Muscle of leg (tissue), 11 donors: ENCODE measurements around the gene CAPZA1. TPM values are rescaled to one million over a fixed set of nuclear protein-coding genes. Genes with fewer than 3 reads are reported as not detected.
A peak's percentile ranks its signal among the peaks of the same experiment; 100 is the strongest.

Source experiments
- DNase-seq: peaks from one replicate; pipeline ENCODE4 v3.0.0; 2013
- H3K27ac ChIP-seq: one replicate; pipeline ENCODE4 v1.5.1; 2013; ENCODE audit warnings: mild to moderate bottlenecking, low read length, control low read depth
- H3K27me3 ChIP-seq: one replicate; pipeline ENCODE4 v1.6.1; 2013; ENCODE audit warnings: low read length; ENCODE audit not compliant: control insufficient read depth, insufficient read depth
- H3K36me3 ChIP-seq: one replicate; pipeline ENCODE4 v1.6.1; 2013; ENCODE audit warnings: low read length; ENCODE audit not compliant: control insufficient read depth, insufficient read depth
- H3K4me1 ChIP-seq: one replicate; pipeline ENCODE4 v1.6.1; 2013; ENCODE audit warnings: low read length; ENCODE audit not compliant: control insufficient read depth, insufficient read depth
- H3K4me3 ChIP-seq: one replicate; pipeline ENCODE4 v1.5.1; 2013; ENCODE audit warnings: low read length, control low read depth
- H3K9me3 ChIP-seq: replicated peaks from 2 replicates; pipeline ENCODE4 v1.6.1; 2013; ENCODE audit warnings: low read depth, low read length; ENCODE audit not compliant: control insufficient read depth
- WGBS: methylation state at CpG from one replicate; pipeline ENCODE4 v1.1.5; 2013; ENCODE audit warnings: missing lambda C conversion rate; ENCODE audit not compliant: insufficient coverage; 5-methylcytosine and 5-hydroxymethylcytosine counted together
- polyA plus RNA-seq, 8 donors: library from polyadenylated mRNA; unstranded; fragments of 120-200 nt; gene quantifications; one replicate each; pipeline versions ENCODE4 v1.2.1 to v1.2.3, GENCODE V29; 2013; ENCODE audit warnings: inconsistent platforms in 1 of 8, low replicate concordance in 1 of 8; ENCODE audit not compliant: insufficient read length in 8 of 8, insufficient read depth in 1 of 8
- total RNA-seq: library from RNA; stranded (reverse); fragments of 120-200 nt; gene quantifications from one replicate; pipeline ENCODE4 v1.2.4, GENCODE V29; 2013

The CAPZA1 gene
- total and polyA plus RNA-seq, 9 donors, result 66.6 to 101 (median 82.5) TPM

GRCh38 chr1:112718691-112719418, 99.2 kb downstream of the CAPZA1 start:
- 14% methylated on average over 43 of the region's 44 CpGs for WGBS
- H3K36me3 ChIP-seq, result no peaks in the 10 kb centered on the region
- H3K4me3 ChIP-seq, result no peak overlapping the region
- peaks cover 44% of the 10 kb centered on the region for H3K4me1 ChIP-seq
- no peaks in the 10 kb centered on the region for H3K9me3 ChIP-seq
- H3K27ac ChIP-seq, result no peak overlapping the region
- H3K27me3 ChIP-seq, result peaks cover 29% of the 10 kb centered on the region
- DNase-seq, result peak; percentile 71

- DNase-seq, result no peak
- Histone ChIP-seq H3K36me3 (no peaks in the 10 kb centered on the region), H3K27me3 (peaks cover 21% of the 10 kb centered on the region), H3K9me3 (no peaks in the 10 kb centered on the region), H3K4me1 (peaks cover 35% of the 10 kb centered on the region), H3K4me3 (no peak overlapping the region), H3K27ac (no peak overlapping the region)
- WGBS, result no CpG with 5 or more reads among the region's 2 CpGs
Observed at GRCh38 chr1:112719706-112720105, 100.1 kb downstream of the CAPZA1 start.

- no peaks in the 10 kb centered on the region for H3K36me3 ChIP-seq
- peaks cover 19% of the 10 kb centered on the region for H3K27me3 ChIP-seq
- no peaks in the 10 kb centered on the region for H3K9me3 ChIP-seq
- no peak overlapping the region for H3K4me3 ChIP-seq
- no peak for DNase-seq
- no CpG with 5 or more reads among the region's 3 CpGs for WGBS
- peaks cover 28% of the 10 kb centered on the region for H3K4me1 ChIP-seq
- no peak overlapping the region for H3K27ac ChIP-seq
Observed at GRCh38 chr1:112720800-112721199, 101.2 kb downstream of the CAPZA1 start.

Other genes starting within 250 kb of the CAPZA1 start
- 8.3 TPM for gene CTTNBP2NL, start 223.6 kb upstream of the CAPZA1 start, total RNA-seq
- gene CTTNBP2NL, start 223.6 kb upstream of the CAPZA1 start, polyA plus RNA-seq, result 10 to 100 TPM; 11.0 to 19.4 (median 15.4) TPM
- 7.8 TPM for gene WNT2B, start 110.9 kb upstream of the CAPZA1 start, total RNA-seq
- 1 to 10 TPM; 2.6 to 6.4 (median 3.9) TPM for gene WNT2B, start 110.9 kb upstream of the CAPZA1 start, polyA plus RNA-seq
- gene ST7L, start 691 bp upstream of the CAPZA1 start, total RNA-seq, result 18.5 TPM
- 10 to 100 TPM; 14.6 to 20.8 (median 16.5) TPM for gene ST7L, start 691 bp upstream of the CAPZA1 start, polyA plus RNA-seq
- gene MOV10, start 54.8 kb downstream of the CAPZA1 start, total RNA-seq, result 35.6 TPM
- 10 to 100 TPM; 41.8 to 70.1 (median 53.5) TPM for gene MOV10, start 54.8 kb downstream of the CAPZA1 start, polyA plus RNA-seq
- 252 TPM for gene RHOC, start 87.3 kb downstream of the CAPZA1 start, total RNA-seq
- 100 to 1,000 TPM; 275 to 338 (median 300) TPM for gene RHOC, start 87.3 kb downstream of the CAPZA1 start, polyA plus RNA-seq
- 2.1 TPM for gene PPM1J, start 95.5 kb downstream of the CAPZA1 start, total RNA-seq
- 1 to 10 TPM; 1.0 to 3.9 (median 3.1) TPM for gene PPM1J, start 95.5 kb downstream of the CAPZA1 start, polyA plus RNA-seq